Stimulated activated CD4-positive, alpha-beta T cell treated with anti-CD3 and anti-CD28 coated beads, Interleukin-4, amount 100 ng/mL, for 4 hours (primary cell): ENCODE results near the gene PCDHA9.
"Not testable (repeated sequence)": the region's sequence is repeated elsewhere in the genome, so short reads cannot be mapped to it uniquely, and the experiment has no call there.

Source experiments
- DNase-seq, 2 experiments: peaks; one replicate each; pipeline ENCODE4 v3.0.0-alpha.2; 2020

PCDHA9 gene

GRCh38 chr5:140835622-140836510, 12.3 kb upstream of the PCDHA9 start:
- DNase-seq: no peak

DNA sequence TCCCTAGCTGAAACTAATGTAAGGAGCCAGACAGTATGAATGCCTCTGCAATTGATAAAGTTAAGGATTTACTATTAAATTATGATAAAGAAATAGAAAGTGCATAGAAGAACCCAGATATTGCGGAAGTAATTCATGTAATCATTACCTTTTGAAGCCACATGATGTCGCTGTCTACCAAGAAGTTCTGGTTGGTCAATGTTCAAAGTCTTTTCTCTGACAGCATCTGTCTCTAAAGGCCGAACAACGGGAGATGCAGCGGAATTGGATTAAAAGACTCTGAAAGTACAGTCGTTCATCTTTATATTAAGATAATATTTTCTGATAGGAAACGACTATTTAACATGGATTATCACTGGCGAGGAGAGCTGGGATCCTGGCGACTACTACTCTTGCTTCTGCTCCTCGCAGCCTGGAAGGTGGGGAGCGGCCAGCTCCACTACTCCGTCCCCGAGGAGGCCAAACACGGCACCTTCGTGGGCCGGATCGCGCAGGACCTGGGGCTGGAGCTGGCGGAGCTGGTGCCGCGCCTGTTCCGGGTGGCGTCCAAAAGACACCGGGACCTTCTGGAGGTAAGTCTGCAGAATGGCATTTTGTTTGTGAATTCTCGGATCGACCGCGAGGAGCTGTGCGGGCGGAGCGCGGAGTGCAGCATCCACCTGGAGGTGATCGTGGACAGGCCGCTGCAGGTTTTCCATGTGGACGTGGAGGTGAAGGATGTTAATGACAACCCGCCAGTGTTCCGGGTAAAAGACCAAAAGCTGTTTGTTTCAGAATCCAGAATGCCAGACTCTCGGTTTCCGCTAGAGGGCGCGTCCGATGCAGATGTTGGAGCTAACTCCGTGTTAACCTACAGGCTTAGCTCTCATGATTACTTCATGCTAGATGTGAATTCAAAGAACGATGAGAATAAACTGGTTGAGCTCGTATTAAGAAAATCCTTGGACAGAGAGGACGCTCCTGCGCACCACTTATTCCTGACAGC, 6.9 kb upstream of the PCDHA9 start, which contains the start of gene PCDHA8:
PCDHA8 (plus strand) TSS at position 210 of the 985 bp plus-strand sequence; CDS start at position 345, 135 bp downstream.
- no peak for DNase-seq

DNA sequence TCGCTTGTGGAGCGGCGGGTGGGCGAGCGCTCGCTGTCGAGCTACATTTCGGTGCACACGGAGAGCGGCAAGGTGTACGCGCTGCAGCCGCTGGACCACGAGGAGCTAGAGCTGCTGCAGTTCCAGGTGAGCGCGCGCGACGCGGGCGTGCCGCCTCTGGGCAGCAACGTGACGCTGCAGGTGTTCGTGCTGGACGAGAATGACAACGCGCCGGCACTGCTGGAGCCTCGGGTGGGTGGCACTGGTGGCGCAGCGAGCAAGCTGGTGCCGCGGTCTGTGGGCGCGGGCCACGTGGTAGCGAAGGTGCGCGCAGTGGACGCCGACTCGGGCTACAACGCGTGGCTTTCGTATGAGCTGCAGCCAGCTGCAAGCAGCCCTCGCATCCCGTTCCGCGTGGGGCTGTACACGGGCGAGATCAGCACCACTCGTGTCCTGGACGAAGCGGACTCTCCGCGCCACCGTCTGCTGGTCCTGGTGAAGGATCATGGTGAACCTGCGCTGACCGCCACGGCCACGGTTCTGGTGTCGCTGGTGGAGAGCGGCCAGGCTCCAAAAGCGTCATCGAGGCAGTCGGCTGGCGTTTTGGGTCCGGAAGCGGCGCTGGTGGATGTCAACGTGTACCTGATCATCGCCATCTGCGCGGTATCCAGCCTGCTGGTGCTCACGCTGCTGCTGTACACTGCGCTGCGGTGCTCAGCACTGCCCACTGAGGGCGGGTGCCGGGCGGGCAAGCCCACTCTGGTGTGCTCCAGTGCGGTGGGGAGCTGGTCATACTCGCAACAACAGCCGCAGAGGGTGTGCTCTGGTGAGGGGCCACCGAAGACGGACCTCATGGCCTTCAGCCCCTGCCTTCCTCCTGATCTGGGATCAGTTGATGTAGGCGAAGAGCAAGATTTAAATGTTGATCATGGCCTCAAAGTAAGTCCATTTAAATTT, 5.1 kb upstream of the PCDHA9 start:
- no peak for DNase-seq

GRCh38 chr5:140849831-140850634, 1.9 kb downstream of the PCDHA9 start:
- not testable (repeated sequence) for DNase-seq

- DNase-seq: no peak
These were observed 7.8 kb downstream of the PCDHA9 start, which contains the start of gene PCDHA10 for GRCh38 chr5:140855772-140856674. PCDHA10 (plus strand) TSS chr5:140855897; CDS start chr5:140856049, 152 bp downstream.

DNA sequence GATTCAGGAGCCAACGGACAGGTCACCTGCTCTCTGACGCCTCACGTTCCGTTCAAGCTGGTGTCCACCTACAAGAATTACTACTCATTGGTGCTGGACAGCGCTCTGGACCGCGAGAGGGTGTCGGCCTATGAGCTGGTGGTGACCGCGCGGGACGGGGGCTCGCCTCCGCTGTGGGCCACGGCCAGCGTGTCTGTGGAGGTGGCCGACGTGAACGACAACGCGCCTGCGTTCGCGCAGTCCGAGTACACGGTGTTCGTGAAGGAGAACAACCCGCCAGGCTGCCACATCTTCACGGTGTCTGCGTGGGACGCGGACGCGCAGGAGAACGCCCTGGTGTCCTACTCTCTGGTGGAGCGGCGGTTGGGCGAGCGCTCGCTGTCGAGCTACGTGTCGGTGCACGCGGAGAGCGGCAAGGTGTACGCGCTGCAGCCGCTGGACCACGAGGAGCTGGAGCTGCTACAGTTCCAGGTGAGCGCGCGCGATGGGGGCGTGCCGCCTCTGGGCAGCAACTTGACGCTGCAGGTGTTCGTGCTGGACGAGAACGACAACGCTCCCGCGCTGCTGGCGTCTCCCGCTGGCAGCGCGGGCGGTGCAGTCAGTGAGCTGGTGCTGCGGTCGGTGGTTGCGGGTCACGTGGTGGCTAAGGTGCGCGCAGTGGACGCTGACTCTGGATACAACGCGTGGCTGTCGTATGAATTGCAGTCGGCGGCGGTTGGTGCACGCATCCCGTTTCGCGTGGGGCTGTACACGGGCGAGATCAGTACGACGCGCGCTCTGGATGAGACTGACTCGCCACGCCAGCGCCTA, 9.2 kb downstream of the PCDHA9 start:
- DNase-seq: no peak

GRCh38 chr5:140857987-140858240, 9.7 kb downstream of the PCDHA9 start:
- DNase-seq: no peak

DNA sequence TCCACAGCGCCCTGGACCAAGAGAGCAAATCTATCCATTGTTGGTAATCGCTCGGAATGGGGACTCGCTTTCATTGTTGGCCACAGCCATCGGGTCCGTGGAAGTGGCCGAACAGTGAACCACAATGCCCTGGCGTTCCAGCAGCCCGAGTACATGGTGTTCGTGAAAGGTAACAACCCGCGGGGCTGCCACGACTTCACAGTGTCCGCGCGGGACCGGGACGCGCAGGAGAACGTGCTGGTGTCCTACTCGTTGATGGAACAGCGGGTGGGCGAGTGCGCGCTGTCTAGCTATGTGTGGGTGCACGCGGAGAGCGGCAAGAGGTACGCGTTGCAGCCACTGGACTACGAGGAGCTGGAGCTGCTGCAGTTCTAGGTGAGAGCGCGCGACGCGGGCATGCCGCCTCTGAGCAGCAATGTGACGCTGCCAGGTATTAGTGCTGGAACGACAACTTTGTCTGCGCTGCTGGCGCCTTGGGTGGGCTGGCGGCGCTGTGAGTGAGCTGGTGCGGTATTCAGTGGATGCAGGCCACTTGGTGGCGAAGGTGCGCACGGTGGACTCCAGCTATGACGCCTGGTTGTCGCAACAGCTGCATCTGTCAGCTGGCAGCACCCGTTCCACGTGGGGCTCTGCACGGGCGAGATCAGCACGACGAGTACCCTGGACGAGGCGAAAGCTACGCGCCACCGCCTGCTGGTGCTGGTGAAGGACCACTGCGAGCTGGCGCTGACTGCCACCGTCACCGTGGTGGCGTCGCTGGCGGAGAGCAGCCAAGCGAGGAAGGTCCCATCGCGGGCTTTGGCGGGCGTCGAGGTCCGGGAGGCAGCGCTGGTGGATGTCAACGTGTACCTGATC, 14.5 kb downstream of the PCDHA9 start:
- no peak for DNase-seq

DNA sequence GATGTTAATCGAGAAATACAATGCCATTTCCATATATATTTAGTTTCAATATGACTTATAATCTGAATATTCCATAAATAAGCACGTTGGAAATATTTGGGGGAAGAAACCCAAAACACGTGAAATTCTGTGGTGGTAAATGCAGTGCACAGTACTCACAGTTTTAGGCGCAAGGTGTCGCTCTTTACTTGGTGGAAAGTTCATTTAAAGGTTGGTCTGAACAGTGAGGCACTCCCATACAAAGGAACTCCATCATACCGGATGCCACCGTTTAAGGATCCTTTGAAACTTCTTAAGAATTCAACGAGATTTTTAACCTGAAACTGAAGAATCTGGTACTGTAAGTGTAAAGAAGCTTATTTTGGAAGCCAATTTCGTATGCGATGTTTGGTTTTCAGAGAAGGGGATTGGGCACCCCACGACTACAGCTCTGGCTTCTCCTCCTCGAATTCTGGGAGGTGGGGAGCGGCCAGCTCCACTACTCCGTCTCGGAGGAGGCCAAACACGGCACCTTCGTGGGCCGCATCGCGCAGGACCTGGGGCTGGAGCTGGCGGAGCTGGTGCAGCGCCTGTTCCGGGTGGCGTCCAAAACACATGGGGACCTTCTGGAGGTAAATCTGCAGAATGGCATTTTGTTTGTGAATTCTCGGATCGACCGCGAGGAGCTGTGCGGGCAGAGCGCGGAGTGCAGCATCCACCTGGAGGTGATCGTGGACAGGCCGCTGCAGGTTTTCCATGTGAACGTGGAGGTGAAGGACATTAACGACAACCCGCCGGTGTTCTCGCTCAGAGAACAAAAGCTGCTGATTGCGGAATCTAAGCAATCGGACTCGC, 20.8 kb downstream of the PCDHA9 start, which contains the start of gene PCDHA11:
PCDHA11 (plus strand) TSS at position 237 of the 834 bp plus-strand sequence; CDS start at position 384, 147 bp downstream.
- no peak for DNase-seq

DNA sequence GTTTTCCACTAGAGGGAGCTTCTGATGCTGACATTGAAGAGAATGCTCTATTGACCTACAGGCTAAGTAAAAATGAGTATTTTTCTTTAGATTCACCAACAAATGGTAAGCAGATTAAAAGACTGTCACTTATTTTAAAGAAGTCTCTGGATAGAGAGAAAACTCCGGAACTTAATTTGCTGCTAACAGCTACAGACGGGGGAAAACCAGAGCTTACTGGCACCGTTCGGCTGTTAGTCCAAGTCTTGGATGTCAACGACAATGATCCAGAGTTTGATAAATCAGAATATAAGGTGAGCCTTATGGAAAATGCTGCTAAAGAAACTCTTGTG, 21.3 kb downstream of the PCDHA9 start:
- DNase-seq: no peak

DNA sequence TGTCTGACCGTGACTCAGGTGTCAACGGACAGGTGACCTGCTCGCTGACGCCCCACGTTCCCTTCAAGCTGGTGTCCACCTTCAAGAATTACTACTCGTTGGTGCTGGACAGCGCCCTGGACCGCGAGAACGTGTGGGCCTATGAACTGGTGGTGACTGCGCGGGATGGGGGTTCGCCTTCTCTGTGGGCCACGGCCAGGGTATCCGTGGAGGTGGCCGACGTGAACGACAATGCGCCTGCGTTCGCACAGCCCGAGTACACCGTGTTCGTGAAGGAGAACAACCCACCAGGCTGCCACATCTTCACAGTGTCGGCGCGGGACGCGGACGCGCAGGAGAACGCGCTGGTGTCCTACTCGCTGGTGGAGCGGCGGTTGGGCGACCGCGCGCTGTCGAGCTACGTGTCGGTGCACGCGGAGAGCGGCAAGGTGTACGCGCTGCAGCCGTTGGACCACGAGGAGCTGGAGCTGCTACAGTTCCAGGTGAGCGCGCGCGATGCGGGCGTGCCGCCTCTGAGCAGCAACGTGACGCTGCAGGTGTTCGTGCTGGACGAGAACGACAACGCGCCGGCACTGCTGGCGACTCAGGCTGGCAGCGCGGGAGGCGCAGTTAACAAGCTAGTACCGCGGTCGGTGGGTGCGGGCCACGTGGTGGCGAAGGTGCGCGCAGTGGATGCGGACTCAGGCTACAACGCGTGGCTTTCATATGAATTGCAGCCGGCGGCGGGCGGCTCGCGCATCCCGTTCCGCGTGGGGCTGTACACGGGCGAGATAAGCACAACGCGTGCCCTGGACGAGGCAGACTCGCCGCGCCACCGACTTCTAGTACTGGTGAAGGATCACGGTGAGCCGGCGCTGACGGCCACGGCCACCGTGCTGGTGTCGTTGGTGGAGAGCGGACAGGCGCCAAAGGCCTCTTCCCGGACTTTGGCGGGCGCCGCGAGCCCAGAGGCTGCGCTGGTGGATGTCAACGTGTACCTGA, 22.3 kb downstream of the PCDHA9 start:
- no peak for DNase-seq

DNA sequence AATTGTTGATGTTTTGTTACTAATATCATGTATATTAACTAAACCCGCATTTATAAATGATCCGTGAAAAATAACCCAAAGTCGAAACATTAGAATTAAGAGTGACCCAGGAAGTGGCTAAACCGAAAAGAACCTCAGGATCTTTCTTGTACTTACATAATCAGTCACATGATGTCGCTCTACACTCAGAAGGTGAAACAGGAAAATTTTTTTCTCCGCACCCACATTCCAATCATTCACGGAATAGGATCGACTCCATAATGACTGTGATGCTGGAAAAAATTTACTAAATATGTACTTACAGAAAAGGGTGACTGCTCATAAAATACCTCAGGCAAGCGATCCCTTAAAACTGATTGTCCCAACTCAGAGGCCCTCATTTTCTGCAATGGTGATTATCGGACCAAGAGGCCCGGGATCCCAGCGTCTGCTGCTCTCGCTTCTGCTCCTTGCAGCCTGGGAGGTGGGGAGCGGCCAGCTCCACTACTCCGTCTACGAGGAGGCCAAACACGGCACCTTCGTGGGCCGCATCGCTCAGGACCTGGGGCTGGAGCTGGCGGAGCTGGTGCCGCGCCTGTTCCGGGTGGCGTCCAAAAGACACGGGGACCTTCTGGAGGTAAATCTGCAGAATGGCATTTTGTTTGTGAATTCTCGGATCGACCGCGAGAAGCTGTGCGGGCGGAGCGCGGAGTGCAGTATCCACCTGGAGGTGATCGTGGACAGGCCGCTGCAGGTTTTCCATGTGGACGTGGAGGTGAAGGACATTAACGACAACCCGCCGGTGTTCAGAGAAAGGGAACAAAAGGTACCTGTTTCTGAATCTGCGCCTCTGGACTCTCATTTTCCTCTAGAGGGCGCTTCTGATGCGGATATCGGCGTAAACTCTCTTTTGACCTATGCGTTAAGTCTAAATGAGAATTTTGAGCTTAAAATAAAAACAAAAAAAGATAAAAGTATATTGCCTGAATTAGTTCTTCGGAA, 27.2 kb downstream of the PCDHA9 start, which contains the start of gene PCDHA12:
PCDHA12 (plus strand) TSS at position 224 of the 981 bp plus-strand sequence; CDS start at position 389, 165 bp downstream.
- no peak for DNase-seq

DNA sequence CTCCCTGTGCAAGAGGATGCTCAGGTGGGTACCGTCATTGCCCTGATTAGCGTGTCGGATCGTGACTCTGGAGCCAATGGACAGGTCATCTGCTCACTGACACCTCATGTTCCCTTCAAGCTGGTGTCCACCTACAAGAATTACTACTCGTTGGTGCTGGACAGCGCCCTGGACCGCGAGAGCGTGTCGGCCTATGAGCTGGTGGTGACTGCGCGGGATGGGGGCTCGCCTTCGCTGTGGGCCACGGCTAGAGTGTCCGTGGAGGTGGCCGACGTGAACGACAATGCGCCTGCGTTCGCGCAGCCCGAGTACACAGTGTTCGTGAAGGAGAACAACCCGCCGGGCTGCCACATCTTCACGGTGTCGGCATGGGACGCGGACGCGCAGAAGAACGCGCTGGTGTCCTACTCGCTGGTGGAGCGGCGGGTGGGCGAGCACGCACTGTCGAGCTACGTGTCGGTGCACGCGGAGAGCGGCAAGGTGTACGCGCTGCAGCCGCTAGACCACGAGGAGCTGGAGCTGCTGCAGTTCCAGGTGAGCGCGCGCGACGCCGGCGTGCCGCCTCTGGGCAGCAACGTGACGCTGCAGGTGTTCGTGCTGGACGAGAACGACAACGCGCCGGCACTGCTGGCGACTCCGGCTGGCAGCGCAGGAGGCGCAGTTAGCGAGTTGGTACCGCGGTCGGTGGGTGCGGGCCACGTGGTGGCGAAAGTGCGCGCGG, 28.5 kb downstream of the PCDHA9 start:
- not testable (repeated sequence) for DNase-seq

DNA sequence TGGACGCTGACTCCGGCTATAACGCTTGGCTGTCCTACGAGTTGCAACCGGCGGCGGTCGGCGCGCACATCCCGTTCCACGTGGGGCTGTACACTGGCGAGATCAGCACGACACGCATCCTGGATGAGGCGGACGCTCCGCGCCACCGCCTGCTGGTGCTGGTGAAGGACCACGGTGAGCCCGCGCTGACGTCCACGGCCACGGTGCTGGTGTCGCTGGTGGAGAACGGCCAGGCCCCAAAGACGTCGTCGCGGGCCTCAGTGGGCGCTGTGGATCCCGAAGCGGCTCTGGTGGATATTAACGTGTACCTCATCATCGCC, 29.0 kb downstream of the PCDHA9 start:
- DNase-seq: no peak
